ENCODE measurements around the gene NUDCD2.

NUDCD2 gene

GRCh38 chr5:163505049-163505367, 45.1 kb upstream of the NUDCD2 start:
- Histone ChIP-seq H3K4me3 (ENCODE audit: low read depth in 1 of 2, low read length in 2 of 2) (peak overlapping the region; percentile 50 to 83; a peak in 3 of 4 replicates), H3K9me3 (ENCODE audit: insufficient read depth, low read length, severe bottlenecking) (no peaks in the 10 kb centered on the region), H3K27ac (ENCODE audit: low read length) (peak overlapping the region; percentile 90), H3K4me1 (ENCODE audit: insufficient read depth, low read length) (peaks cover 33% of the 10 kb centered on the region), H3K9ac (ENCODE audit: low read depth, low read length) (peak overlapping the region; percentile 70), H3K4me2 (ENCODE audit: insufficient read depth, low read length) (peak overlapping the region; percentile 72), H3K27me3 (ENCODE audit: insufficient read depth, low read length, poor library complexity) (no peaks in the 10 kb centered on the region), H4K20me1 (ENCODE audit: insufficient read depth, low read length) (peaks cover 11% of the 10 kb centered on the region; the same call in 1 of the 2 replicates), H3K79me2 (ENCODE audit: insufficient read depth, low read length) (peaks cover 64% of the 10 kb centered on the region), H3K36me3 (ENCODE audit: insufficient read depth, low read length) (no peaks in the 10 kb centered on the region), H2AFZ (ENCODE audit: low read depth, low read length) (peak overlapping the region; percentile 51; the same call in 1 of the 2 replicates)
- ATAC-seq (ENCODE audit: insufficient read depth, low read depth) (peak; percentile 18), DNase-seq (no peak)
- TF ChIP-seq EZH2 (IDR thresholded peaks at IDR 0.05; ENCODE audit: borderline replicate concordance, low read depth, low read length, severe bottlenecking) (no peak), CTCF (IDR thresholded peaks at IDR 0.05; ENCODE audit: borderline replicate concordance, extremely low read depth, low read length, poor library complexity, severe bottlenecking) (no peak)

DNA sequence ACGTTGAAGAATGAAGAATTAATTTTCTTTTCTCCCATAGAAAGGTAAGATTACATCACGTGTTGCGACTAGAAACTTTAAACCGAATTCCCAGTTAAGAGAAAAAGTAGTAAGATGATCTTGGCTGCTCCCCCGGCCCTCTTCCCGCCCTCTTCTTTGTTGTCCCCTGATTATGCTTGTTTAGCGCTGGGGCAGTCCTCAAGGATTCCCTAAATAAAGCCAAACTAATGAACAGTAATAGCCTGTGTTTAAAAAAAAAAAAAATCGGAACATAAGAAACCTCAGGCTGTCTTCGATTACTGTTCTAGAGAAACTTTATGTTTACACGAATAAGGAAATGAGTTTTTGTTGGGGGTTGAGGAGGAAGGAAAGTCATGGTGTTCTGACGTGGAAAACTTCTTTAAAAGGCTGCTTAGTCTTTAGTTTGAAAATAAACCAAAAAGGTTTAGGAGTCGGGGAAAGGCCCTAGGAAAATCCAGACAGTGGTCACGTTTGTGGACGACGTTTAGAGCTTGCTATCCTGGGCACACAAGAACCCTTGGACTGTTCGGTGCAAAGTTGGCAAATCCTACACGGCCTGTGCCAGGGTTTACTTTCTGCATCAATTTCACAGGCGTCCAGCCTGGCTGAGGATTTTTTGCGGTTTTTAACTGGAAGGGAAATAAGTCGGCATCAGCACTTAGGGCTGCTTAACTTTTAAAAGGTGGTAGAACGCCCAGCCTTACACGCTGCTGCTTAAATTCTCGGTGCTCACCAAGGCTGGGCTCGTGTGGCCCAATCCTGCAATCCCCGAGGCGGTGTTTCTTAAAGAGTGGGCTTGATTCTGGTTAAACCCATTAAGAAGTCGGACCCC, 44.4 kb upstream of the NUDCD2 start:
- ATAC-seq (ENCODE audit: insufficient read depth, low read depth) (peak; percentile 22), DNase-seq (peak; percentile 38)
- Histone ChIP-seq H3K27me3 (ENCODE audit: insufficient read depth, low read length, poor library complexity) (no peaks in the 10 kb centered on the region), H2AFZ (ENCODE audit: low read depth, low read length) (peak overlapping the region; percentile 70), H3K79me2 (ENCODE audit: insufficient read depth, low read length) (peaks cover 57% of the 10 kb centered on the region), H3K9ac (ENCODE audit: low read depth, low read length) (peak overlapping the region; percentile 70), H3K9me3 (ENCODE audit: insufficient read depth, low read length, severe bottlenecking) (no peaks in the 10 kb centered on the region), H3K4me2 (ENCODE audit: insufficient read depth, low read length) (peak overlapping the region; percentile 72), H4K20me1 (ENCODE audit: insufficient read depth, low read length) (peaks cover 11% of the 10 kb centered on the region; the same call in 1 of the 2 replicates), H3K4me3 (ENCODE audit: low read depth in 1 of 2, low read length in 2 of 2) (peak overlapping the region; percentile 50 to 83), H3K36me3 (ENCODE audit: insufficient read depth, low read length) (no peaks in the 10 kb centered on the region), H3K27ac (ENCODE audit: low read length) (peak overlapping the region; percentile 90), H3K4me1 (ENCODE audit: insufficient read depth, low read length) (peaks cover 31% of the 10 kb centered on the region)
- no peak for TF ChIP-seq CTCF (IDR thresholded peaks at IDR 0.05; ENCODE audit: borderline replicate concordance, extremely low read depth, low read length, poor library complexity, severe bottlenecking)
- TF ChIP-seq EZH2 (IDR thresholded peaks at IDR 0.05; ENCODE audit: borderline replicate concordance, low read depth, low read length, severe bottlenecking): no peak

- Histone ChIP-seq H3K9me3 (ENCODE audit: insufficient read depth, low read length, severe bottlenecking) (no peaks in the 10 kb centered on the region), H3K27ac (ENCODE audit: low read length) (peak overlapping the region; percentile 90), H3K4me1 (ENCODE audit: insufficient read depth, low read length) (peaks cover 31% of the 10 kb centered on the region), H3K36me3 (ENCODE audit: insufficient read depth, low read length) (no peaks in the 10 kb centered on the region), H3K79me2 (ENCODE audit: insufficient read depth, low read length) (peaks cover 48% of the 10 kb centered on the region), H3K9ac (ENCODE audit: low read depth, low read length) (peak overlapping the region; percentile 70), H3K4me2 (ENCODE audit: insufficient read depth, low read length) (peak overlapping the region; percentile 72), H4K20me1 (ENCODE audit: insufficient read depth, low read length) (peaks cover 11% of the 10 kb centered on the region; the same call in 1 of the 2 replicates), H3K4me3 (ENCODE audit: low read depth in 1 of 2, low read length in 2 of 2) (peak overlapping the region; percentile 50 to 83), H3K27me3 (ENCODE audit: insufficient read depth, low read length, poor library complexity) (no peaks in the 10 kb centered on the region), H2AFZ (ENCODE audit: low read depth, low read length) (peak overlapping the region; percentile 70)
- DNase-seq (peak; percentile 66), ATAC-seq (ENCODE audit: insufficient read depth, low read depth) (peak; percentile 43)
- TF ChIP-seq CTCF (IDR thresholded peaks at IDR 0.05; ENCODE audit: borderline replicate concordance, extremely low read depth, low read length, poor library complexity, severe bottlenecking): peak; percentile 56
- no peak for TF ChIP-seq EZH2 (IDR thresholded peaks at IDR 0.05; ENCODE audit: borderline replicate concordance, low read depth, low read length, severe bottlenecking)
Measured at GRCh38 chr5:163503106-163504078, 43.5 kb upstream of the NUDCD2 start.

Measured in DND-41 (cell line).